HEK293 (cell line): Measurements from ENCODE around the gene LAMA1.

Source experiments
- CTCF ChIA-PET: fragments of 350-600 bp; formaldehyde crosslinking; extraction: SDS; loops from one replicate; lab custom pipeline; 2021; ENCODE audit warnings: antibody characterized with exemption; lab: Yijun Ruan, JAX
- POLR2A ChIA-PET: fragments of 300-600 bp; formaldehyde crosslinking; extraction: SDS; loops from one replicate; lab custom pipeline; 2020; ENCODE audit warnings: antibody characterized with exemption, inconsistent platforms; lab: Yijun Ruan, JAX
- H3K27ac ChIP-seq: fragments of 200-500 bp; sonication (Bioruptor generic); 2 replicates; pipeline ENCODE4 v1.5.1; 2014; ENCODE audit warnings: low read depth, low read length, control low read depth, inconsistent platforms; ENCODE audit errors: extremely low read depth
- H3K36me3 ChIP-seq, 2 experiments: fragments of 200-500 bp in 1 of 2; sonication (Bioruptor generic) in 1 of 2; 1 replicate in 1 of 2; 2 replicates in 1 of 2; pipeline ENCODE4 v1.5.1; 2014 to 2017; ENCODE audit warnings: inconsistent platforms in 2 of 2, low read length in 2 of 2; ENCODE audit not compliant: control insufficient read depth in 2 of 2, insufficient read depth in 1 of 2
- H3K4me1 ChIP-seq: fragments of 200-500 bp; sonication (Bioruptor generic); 2 replicates; pipeline ENCODE4 v1.5.1; 2014; ENCODE audit warnings: mild to moderate bottlenecking, low read length, inconsistent platforms; ENCODE audit not compliant: control insufficient read depth, insufficient read depth
- H3K4me3 ChIP-seq: 2 replicates; pipeline ENCODE4 v1.5.1; 2011; ENCODE audit warnings: low read depth, mild to moderate bottlenecking, control low read depth, low read length, moderate library complexity
- H3K9me3 ChIP-seq: fragments of 200-500 bp; sonication (Bioruptor generic); 2 replicates; pipeline ENCODE4 v1.5.1; 2014; ENCODE audit warnings: low read depth, low read length, inconsistent platforms; ENCODE audit not compliant: control insufficient read depth, insufficient read depth
- PRDM1 ChIP-seq: fragments of 450-650 bp; formaldehyde crosslinking; IDR thresholded peaks from 2 replicates; pipeline ENCODE4; 2016; ENCODE audit warnings: missing biosample characterization, missing genetic modification characterization
- SCRT2 ChIP-seq: fragments of 450-650 bp; formaldehyde crosslinking; IDR thresholded peaks from 2 replicates; pipeline ENCODE4 v1.5.1; 2016; ENCODE audit warnings: missing biosample characterization, missing genetic modification characterization
- YY2 ChIP-seq: fragments of 450-650 bp; formaldehyde crosslinking; IDR thresholded peaks from 2 replicates; pipeline ENCODE4 v1.5.1; 2016; ENCODE audit warnings: missing biosample characterization, missing genetic modification characterization
- ZIC2 ChIP-seq: fragments of 450-650 bp; formaldehyde crosslinking; IDR thresholded peaks from 2 replicates; pipeline ENCODE4 v1.5.1; 2016; ENCODE audit warnings: missing biosample characterization, missing genetic modification characterization
- ZNF148 ChIP-seq: fragments of 450-650 bp; formaldehyde crosslinking; IDR thresholded peaks from 2 replicates; pipeline ENCODE4 v1.5.0; 2017; ENCODE audit warnings: missing biosample characterization, missing genetic modification characterization, borderline replicate concordance
- ZNF202 ChIP-seq: fragments of 450-650 bp; formaldehyde crosslinking; IDR thresholded peaks from 2 replicates; pipeline ENCODE4 v1.5.1; 2016; ENCODE audit warnings: missing biosample characterization, missing genetic modification characterization, borderline replicate concordance
- ZNF274 ChIP-seq, 2 experiments: fragments of 200-500 bp in 1 of 2; fragments of 450-650 bp in 1 of 2; sonication (Bioruptor generic) in 1 of 2; formaldehyde crosslinking in 1 of 2; IDR thresholded peaks; 2 replicates each; pipeline versions ENCODE4 v1.5.1 to v1.6.1; 2014 to 2016; ENCODE audit warnings: borderline replicate concordance in 1 of 2, inconsistent platforms in 1 of 2, low read length in 1 of 2, missing biosample characterization in 1 of 2, missing genetic modification characterization in 1 of 2
- ZNF280D ChIP-seq: fragments of 450-650 bp; formaldehyde crosslinking; IDR thresholded peaks from 2 replicates; pipeline ENCODE4 v1.5.1; 2016; ENCODE audit warnings: missing biosample characterization, missing genetic modification characterization
- ZNF394 ChIP-seq: fragments of 450-650 bp; formaldehyde crosslinking; IDR thresholded peaks from 2 replicates; pipeline ENCODE4 v1.5.1; 2016; ENCODE audit warnings: missing biosample characterization, missing genetic modification characterization, mild to moderate bottlenecking, moderate library complexity, borderline replicate concordance
- ZNF423 ChIP-seq: fragments of 450-650 bp; formaldehyde crosslinking; IDR thresholded peaks from 2 replicates; pipeline ENCODE4 v1.5.1; 2016; ENCODE audit warnings: missing biosample characterization, missing genetic modification characterization
- ZNF529 ChIP-seq: fragments of 450-650 bp; formaldehyde crosslinking; IDR thresholded peaks from 2 replicates; pipeline ENCODE4 v1.5.1; 2017; ENCODE audit warnings: missing genetic modification characterization, missing biosample characterization; ENCODE audit not compliant: insufficient replicate concordance
- ZNF596 ChIP-seq: fragments of 450-650 bp; IDR thresholded peaks from 2 replicates; pipeline ENCODE4 v1.5.0; 2018; ENCODE audit warnings: missing biosample characterization, mild to moderate bottlenecking, missing genetic modification characterization, moderate library complexity
- ZNF621 ChIP-seq: fragments of 450-650 bp; formaldehyde crosslinking; IDR thresholded peaks from 2 replicates; pipeline ENCODE4 v1.5.1; 2017; ENCODE audit warnings: missing biosample characterization, missing genetic modification characterization
- ZNF626 ChIP-seq: fragments of 450-650 bp; sonication (Bioruptor Pico); formaldehyde crosslinking; IDR thresholded peaks from 2 replicates; pipeline ENCODE4 v1.5.1; 2018; ENCODE audit warnings: missing biosample characterization, missing genetic modification characterization, inconsistent platforms
- ZNF629 ChIP-seq: fragments of 450-650 bp; formaldehyde crosslinking; IDR thresholded peaks from 2 replicates; pipeline ENCODE4 v1.5.1; 2017; ENCODE audit warnings: missing biosample characterization, missing genetic modification characterization
- ZNF701 ChIP-seq: fragments of 450-650 bp; formaldehyde crosslinking; IDR thresholded peaks from 2 replicates; pipeline ENCODE4 v1.5.1; 2016; ENCODE audit warnings: missing biosample characterization, missing genetic modification characterization
- ZSCAN23 ChIP-seq: fragments of 450-650 bp; formaldehyde crosslinking; IDR thresholded peaks from 2 replicates; pipeline ENCODE4 v1.5.1; 2016; ENCODE audit warnings: missing biosample characterization, missing genetic modification characterization
- TF ChIP-seq, protein P1 (sequence below): fragments of 450-650 bp; formaldehyde crosslinking; IDR thresholded peaks from 2 replicates; pipeline ENCODE4 v1.5.1; 2016; ENCODE audit warnings: missing biosample characterization, missing genetic modification characterization

The LAMA1 gene

DNA sequence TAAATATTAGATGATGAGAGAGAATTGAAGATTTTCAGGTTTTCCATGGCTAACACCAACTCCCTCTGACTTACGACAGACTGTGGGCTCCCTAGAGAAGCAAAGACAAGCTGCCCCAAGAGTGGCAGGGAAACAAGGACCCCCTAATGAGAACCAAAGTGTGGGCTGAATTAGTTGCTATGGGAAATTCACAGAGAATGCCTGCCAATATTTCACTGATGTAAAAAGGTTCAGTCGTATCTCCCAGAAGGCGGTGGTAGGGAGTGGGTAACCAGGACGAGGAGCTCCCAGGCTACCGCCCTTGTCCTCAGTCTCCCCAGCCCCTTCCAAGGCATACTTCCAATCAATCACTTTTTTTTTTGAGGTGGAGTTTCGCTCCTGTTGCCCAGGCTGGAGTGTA lies 113.6 kb downstream of the LAMA1 start:
- Histone ChIP-seq H3K9me3 (no peaks in the 10 kb centered on the region), H3K4me1 (no peaks in the 10 kb centered on the region), H3K36me3 (no peaks in the 10 kb centered on the region), H3K4me3 (no peak overlapping the region), H3K27ac (no peak overlapping the region)
- ChIA-PET POLR2A (no interaction called here), CTCF (interaction anchor here (0.7 to 2.0 kb wide), 3 partner anchors 18 to 84 kb away, joined by 3 to 12 read pairs (median 8); no protein-coding TSS in a partner anchor)
- TF ChIP-seq ZNF202 (tag by site-specific recombination) (no peak), ZNF274 (IDR thresholded peaks at IDR 0.05; ENCODE audit: low read length) (no peak), ZNF274 (tag by site-specific recombination; IDR thresholded peaks at IDR 0.05; ENCODE audit: borderline replicate concordance) (no peak), ZNF148 (tag by site-specific recombination) (no peak), PRDM1 (tag by site-specific recombination) (no peak), ZNF596 (tag by site-specific recombination) (no peak), YY2 (tag by site-specific recombination) (no peak), ZNF394 (tag by site-specific recombination) (no peak), ZNF629 (tag by site-specific recombination) (no peak), ZNF621 (no peak), ZSCAN23 (no peak), ZNF423 (tag by site-specific recombination) (no peak), SCRT2 (tag by site-specific recombination) (no peak)

- H3K4me3 ChIP-seq: no peak overlapping the region
- TF ChIP-seq ZNF701 (tag by site-specific recombination): no peak
- TF ChIP-seq, protein P1, sequence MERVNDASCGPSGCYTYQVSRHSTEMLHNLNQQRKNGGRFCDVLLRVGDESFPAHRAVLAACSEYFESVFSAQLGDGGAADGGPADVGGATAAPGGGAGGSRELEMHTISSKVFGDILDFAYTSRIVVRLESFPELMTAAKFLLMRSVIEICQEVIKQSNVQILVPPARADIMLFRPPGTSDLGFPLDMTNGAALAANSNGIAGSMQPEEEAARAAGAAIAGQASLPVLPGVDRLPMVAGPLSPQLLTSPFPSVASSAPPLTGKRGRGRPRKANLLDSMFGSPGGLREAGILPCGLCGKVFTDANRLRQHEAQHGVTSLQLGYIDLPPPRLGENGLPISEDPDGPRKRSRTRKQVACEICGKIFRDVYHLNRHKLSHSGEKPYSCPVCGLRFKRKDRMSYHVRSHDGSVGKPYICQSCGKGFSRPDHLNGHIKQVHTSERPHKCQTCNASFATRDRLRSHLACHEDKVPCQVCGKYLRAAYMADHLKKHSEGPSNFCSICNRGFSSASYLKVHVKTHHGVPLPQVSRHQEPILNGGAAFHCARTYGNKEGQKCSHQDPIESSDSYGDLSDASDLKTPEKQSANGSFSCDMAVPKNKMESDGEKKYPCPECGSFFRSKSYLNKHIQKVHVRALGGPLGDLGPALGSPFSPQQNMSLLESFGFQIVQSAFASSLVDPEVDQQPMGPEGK (tag by site-specific recombination): no peak
- no peak for TF ChIP-seq ZNF280D (tag by site-specific recombination)
- no peak for TF ChIP-seq ZNF529 (tag by site-specific recombination)
- TF ChIP-seq ZNF626: no peak
- TF ChIP-seq ZIC2: peak; percentile 88
- TF ChIP-seq, all 188 proteins: peak for 1
- H3K9me3 ChIP-seq: no peaks in the 10 kb centered on the region
- H3K36me3 ChIP-seq: peaks cover 0 to 3% of the 10 kb centered on the region in 2 experiments; a peak in 1 of 3 replicates
- H3K4me1 ChIP-seq: no peaks in the 10 kb centered on the region
- no peak overlapping the region for H3K27ac ChIP-seq
- POLR2A ChIA-PET: no interaction called here
- CTCF ChIA-PET: interaction anchor here (0.7 to 4.3 kb wide), 2 partner anchors 20 to 82 kb away, joined by 3 to 42 read pairs; no protein-coding TSS in a partner anchor
These were observed 115.5 kb downstream of the LAMA1 start for GRCh38 chr18:7002107-7002506.
